ENCODE data around the gene RNF222. TPM values are rescaled to one million over a fixed set of nuclear protein-coding genes. Genes with fewer than 3 reads are reported as not detected.

Gene RNF222
- total and polyA plus RNA-seq, 10 of the 15 experiments (the other 5 are each of a cell fraction or from before 2014, with no cell fraction given) = not detected

DNA sequence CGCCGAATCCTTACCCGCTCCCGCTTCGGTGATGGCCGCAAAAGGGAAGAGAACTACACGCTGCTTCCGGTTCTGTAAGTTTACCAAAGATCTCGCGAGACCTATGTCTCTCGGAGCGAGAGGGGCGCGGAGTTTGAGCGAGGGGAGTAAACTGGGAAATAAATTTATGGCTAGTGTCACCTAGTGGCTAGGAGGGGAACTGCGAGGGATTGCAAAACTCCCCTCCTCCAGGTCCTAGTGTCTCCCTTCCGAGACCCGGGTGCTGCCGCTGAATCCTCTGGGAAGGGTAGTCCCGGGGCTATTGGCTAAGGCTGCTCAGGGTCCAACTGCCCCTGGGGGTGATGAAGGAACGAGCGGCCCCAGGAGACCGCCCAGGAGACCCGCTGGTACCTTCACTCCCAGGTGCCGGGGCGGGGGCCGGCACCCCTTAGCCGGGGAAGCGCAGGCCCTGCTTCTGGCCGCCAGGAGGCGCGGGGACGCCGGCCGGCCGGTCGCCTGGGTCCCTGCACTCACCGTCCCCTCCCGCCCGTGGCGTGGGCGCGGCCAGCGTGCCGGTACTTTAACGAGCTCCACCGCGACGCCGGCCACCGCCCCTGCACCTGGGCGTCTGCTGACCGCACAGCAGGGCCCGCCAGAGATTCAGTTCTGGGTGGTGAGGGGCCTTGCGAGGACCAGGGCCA lies 14.3 kb downstream of the RNF222 start, which contains the start of gene RPL26 (continued):
- TF ChIP-seq, protein P1, sequence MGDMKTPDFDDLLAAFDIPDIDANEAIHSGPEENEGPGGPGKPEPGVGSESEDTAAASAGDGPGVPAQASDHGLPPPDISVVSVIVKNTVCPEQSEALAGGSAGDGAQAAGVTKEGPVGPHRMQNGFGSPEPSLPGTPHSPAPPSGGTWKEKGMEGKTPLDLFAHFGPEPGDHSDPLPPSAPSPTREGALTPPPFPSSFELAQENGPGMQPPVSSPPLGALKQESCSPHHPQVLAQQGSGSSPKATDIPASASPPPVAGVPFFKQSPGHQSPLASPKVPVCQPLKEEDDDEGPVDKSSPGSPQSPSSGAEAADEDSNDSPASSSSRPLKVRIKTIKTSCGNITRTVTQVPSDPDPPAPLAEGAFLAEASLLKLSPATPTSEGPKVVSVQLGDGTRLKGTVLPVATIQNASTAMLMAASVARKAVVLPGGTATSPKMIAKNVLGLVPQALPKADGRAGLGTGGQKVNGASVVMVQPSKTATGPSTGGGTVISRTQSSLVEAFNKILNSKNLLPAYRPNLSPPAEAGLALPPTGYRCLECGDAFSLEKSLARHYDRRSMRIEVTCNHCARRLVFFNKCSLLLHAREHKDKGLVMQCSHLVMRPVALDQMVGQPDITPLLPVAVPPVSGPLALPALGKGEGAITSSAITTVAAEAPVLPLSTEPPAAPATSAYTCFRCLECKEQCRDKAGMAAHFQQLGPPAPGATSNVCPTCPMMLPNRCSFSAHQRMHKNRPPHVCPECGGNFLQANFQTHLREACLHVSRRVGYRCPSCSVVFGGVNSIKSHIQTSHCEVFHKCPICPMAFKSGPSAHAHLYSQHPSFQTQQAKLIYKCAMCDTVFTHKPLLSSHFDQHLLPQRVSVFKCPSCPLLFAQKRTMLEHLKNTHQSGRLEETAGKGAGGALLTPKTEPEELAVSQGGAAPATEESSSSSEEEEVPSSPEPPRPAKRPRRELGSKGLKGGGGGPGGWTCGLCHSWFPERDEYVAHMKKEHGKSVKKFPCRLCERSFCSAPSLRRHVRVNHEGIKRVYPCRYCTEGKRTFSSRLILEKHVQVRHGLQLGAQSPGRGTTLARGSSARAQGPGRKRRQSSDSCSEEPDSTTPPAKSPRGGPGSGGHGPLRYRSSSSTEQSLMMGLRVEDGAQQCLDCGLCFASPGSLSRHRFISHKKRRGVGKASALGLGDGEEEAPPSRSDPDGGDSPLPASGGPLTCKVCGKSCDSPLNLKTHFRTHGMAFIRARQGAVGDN (IDR thresholded peaks at IDR 0.05) = 0 out of 2 replicates have a peak, but pooled peaks have one; percentile 13
- TF ChIP-seq KDM1A (IDR thresholded peaks at IDR 0.05; ENCODE audit: borderline replicate concordance) (no peak), WRNIP1 (IDR thresholded peaks at IDR 0.05; ENCODE audit: borderline replicate concordance, low read depth, low read length) (0 out of 2 replicates have a peak, but pooled peaks have one; percentile 26), PML (IDR thresholded peaks at IDR 0.05; ENCODE audit: low read length) (peak; percentile 99), EP300 (IDR thresholded peaks at IDR 0.05; ENCODE audit: borderline replicate concordance in 1 of 2, control insufficient read depth in 1 of 2, low read depth in 2 of 2, low read length in 2 of 2) (no peak), HCFC1 (IDR thresholded peaks at IDR 0.05; ENCODE audit: low read length) (peak; percentile 72), RUNX3 (IDR thresholded peaks at IDR 0.05; ENCODE audit: low read length) (peak; percentile 80), IKZF1 (conservative IDR thresholded peaks at IDR 0.05) (peak; percentile 92)
- TF ChIP-seq, protein P2, sequence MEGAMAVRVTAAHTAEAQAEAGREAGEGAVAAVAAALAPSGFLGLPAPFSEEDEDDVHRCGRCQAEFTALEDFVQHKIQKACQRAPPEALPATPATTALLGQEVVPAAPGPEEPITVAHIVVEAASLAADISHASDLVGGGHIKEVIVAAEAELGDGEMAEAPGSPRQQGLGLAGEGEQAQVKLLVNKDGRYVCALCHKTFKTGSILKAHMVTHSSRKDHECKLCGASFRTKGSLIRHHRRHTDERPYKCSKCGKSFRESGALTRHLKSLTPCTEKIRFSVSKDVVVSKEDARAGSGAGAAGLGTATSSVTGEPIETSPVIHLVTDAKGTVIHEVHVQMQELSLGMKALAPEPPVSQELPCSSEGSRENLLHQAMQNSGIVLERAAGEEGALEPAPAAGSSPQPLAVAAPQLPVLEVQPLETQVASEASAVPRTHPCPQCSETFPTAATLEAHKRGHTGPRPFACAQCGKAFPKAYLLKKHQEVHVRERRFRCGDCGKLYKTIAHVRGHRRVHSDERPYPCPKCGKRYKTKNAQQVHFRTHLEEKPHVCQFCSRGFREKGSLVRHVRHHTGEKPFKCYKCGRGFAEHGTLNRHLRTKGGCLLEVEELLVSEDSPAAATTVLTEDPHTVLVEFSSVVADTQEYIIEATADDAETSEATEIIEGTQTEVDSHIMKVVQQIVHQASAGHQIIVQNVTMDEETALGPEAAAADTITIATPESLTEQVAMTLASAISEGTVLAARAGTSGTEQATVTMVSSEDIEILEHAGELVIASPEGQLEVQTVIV (IDR thresholded peaks at IDR 0.05; ENCODE audit: borderline replicate concordance, partially characterized antibody) = peak; percentile 68
- TF ChIP-seq, protein P3, sequence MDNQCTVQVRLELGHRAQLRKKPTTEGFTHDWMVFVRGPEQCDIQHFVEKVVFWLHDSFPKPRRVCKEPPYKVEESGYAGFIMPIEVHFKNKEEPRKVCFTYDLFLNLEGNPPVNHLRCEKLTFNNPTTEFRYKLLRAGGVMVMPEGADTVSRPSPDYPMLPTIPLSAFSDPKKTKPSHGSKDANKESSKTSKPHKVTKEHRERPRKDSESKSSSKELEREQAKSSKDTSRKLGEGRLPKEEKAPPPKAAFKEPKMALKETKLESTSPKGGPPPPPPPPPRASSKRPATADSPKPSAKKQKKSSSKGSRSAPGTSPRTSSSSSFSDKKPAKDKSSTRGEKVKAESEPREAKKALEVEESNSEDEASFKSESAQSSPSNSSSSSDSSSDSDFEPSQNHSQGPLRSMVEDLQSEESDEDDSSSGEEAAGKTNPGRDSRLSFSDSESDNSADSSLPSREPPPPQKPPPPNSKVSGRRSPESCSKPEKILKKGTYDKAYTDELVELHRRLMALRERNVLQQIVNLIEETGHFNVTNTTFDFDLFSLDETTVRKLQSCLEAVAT (IDR thresholded peaks at IDR 0.05) = no peak
- TF ChIP-seq, protein P4, sequence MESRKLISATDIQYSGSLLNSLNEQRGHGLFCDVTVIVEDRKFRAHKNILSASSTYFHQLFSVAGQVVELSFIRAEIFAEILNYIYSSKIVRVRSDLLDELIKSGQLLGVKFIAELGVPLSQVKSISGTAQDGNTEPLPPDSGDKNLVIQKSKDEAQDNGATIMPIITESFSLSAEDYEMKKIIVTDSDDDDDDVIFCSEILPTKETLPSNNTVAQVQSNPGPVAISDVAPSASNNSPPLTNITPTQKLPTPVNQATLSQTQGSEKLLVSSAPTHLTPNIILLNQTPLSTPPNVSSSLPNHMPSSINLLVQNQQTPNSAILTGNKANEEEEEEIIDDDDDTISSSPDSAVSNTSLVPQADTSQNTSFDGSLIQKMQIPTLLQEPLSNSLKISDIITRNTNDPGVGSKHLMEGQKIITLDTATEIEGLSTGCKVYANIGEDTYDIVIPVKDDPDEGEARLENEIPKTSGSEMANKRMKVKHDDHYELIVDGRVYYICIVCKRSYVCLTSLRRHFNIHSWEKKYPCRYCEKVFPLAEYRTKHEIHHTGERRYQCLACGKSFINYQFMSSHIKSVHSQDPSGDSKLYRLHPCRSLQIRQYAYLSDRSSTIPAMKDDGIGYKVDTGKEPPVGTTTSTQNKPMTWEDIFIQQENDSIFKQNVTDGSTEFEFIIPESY (IDR thresholded peaks at IDR 0.05) = 0 out of 2 replicates have a peak, but pooled peaks have one; percentile 14
- TF ChIP-seq, protein P5, sequence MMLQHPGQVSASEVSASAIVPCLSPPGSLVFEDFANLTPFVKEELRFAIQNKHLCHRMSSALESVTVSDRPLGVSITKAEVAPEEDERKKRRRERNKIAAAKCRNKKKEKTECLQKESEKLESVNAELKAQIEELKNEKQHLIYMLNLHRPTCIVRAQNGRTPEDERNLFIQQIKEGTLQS (IDR thresholded peaks at IDR 0.05; ENCODE audit: borderline replicate concordance, extremely low read depth, low read depth, low read length) = no peak
- TF ChIP-seq, protein P6, sequence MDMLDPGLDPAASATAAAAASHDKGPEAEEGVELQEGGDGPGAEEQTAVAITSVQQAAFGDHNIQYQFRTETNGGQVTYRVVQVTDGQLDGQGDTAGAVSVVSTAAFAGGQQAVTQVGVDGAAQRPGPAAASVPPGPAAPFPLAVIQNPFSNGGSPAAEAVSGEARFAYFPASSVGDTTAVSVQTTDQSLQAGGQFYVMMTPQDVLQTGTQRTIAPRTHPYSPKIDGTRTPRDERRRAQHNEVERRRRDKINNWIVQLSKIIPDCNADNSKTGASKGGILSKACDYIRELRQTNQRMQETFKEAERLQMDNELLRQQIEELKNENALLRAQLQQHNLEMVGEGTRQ (IDR thresholded peaks at IDR 0.05; ENCODE audit: borderline replicate concordance, low read depth, low read length) = no peak
